H54 (cell line): Measurements from ENCODE around the gene DLGAP1.
A peak's percentile ranks its signal among the peaks of the same experiment; 100 is the strongest.

Experiments
- DNase-seq: peaks from one replicate; pipeline ENCODE4 v3.0.0; 2011; ENCODE audit warnings: low spot score, mixed read lengths; ENCODE audit not compliant: insufficient read length
- FAIRE-seq: peaks from 3 replicates; lab custom pipeline; 2011; peaks lifted over from hg19 to GRCh38; lab: Jason Lieb, UNC
- POLR2A ChIP-seq: IDR thresholded peaks from 2 replicates; pipeline ENCODE4 v1.6.1; 2011; ENCODE audit warnings: low read depth, mild to moderate bottlenecking, low read length

DLGAP1 gene

GRCh38 chr18:4108016-4108415 lies 347.1 kb downstream of the DLGAP1 start:
- TF ChIP-seq POLR2A = no peak
- FAIRE-seq (no peak), DNase-seq (no peak)

GRCh38 chr18:4107049-4107467 lies 348.0 kb downstream of the DLGAP1 start:
- no peak for DNase-seq
- FAIRE-seq = no peak
- TF ChIP-seq POLR2A = no peak

GRCh38 chr18:4106407-4107033 lies 348.6 kb downstream of the DLGAP1 start:
- peak; percentile 6 for DNase-seq
- no peak for TF ChIP-seq POLR2A
- peak; percentile 90 for FAIRE-seq

GRCh38 chr18:4102901-4103300 lies 352.2 kb downstream of the DLGAP1 start:
- no peak for DNase-seq
- TF ChIP-seq POLR2A = no peak
- no peak for FAIRE-seq

GRCh38 chr18:4101009-4101408 lies 354.1 kb downstream of the DLGAP1 start:
- FAIRE-seq = no peak

GRCh38 chr18:4096486-4096885 lies 358.6 kb downstream of the DLGAP1 start:
- DNase-seq (no peak), FAIRE-seq (no peak)
- TF ChIP-seq POLR2A = no peak

More at GRCh38 chr18:4101009-4101408, 354.1 kb downstream of the DLGAP1 start:
- no peak for TF ChIP-seq POLR2A
- no peak for DNase-seq

- DNase-seq = no peak
- no peak for TF ChIP-seq POLR2A
- no peak for FAIRE-seq
Measured at GRCh38 chr18:4093676-4094075, 361.4 kb downstream of the DLGAP1 start.

- TF ChIP-seq POLR2A = no peak
- no peak for DNase-seq
- no peak for FAIRE-seq
Measured at GRCh38 chr18:4084382-4084900, 370.7 kb downstream of the DLGAP1 start.

GRCh38 chr18:4078246-4078645 lies 376.9 kb downstream of the DLGAP1 start:
- DNase-seq (no peak), FAIRE-seq (no peak)
- no peak for TF ChIP-seq POLR2A

- DNase-seq = no peak
- FAIRE-seq = no peak
- TF ChIP-seq POLR2A = no peak
Measured at GRCh38 chr18:4077721-4078120, 377.4 kb downstream of the DLGAP1 start.

- no peak for FAIRE-seq
- DNase-seq = no peak
- TF ChIP-seq POLR2A = no peak
Measured at GRCh38 chr18:4077204-4077603, 377.9 kb downstream of the DLGAP1 start.

GRCh38 chr18:4074647-4075046 lies 380.5 kb downstream of the DLGAP1 start:
- no peak for DNase-seq
- no peak for TF ChIP-seq POLR2A
- no peak for FAIRE-seq

GRCh38 chr18:4069183-4069582 lies 385.9 kb downstream of the DLGAP1 start:
- no peak for TF ChIP-seq POLR2A
- no peak for DNase-seq
- FAIRE-seq = no peak

GRCh38 chr18:4068552-4069158 lies 386.5 kb downstream of the DLGAP1 start:
- FAIRE-seq = peak; percentile 64
- peak; percentile 2 for DNase-seq
- no peak for TF ChIP-seq POLR2A

GRCh38 chr18:4063545-4063944 lies 391.6 kb downstream of the DLGAP1 start:
- no peak for FAIRE-seq
- no peak for TF ChIP-seq POLR2A

More at GRCh38 chr18:4063545-4063944, 391.6 kb downstream of the DLGAP1 start:
- no peak for DNase-seq
